Neural progenitor cell (in vitro differentiated cells): ENCODE results near the gene INSRR. TPM values are rescaled to one million over a fixed set of nuclear protein-coding genes. Genes with fewer than 3 reads are reported as not detected.

Source experiments
- DNase-seq: peaks from one replicate; pipeline ENCODE4 v3.0.0-alpha.2; 2016; ENCODE audit warnings: low spot score
- H2AFZ ChIP-seq: fragments of 200-600 bp; sonication (generic); replicated peaks from 2 replicates; pipeline ENCODE4 v1.6.1; 2016; ENCODE audit warnings: antibody characterized with exemption
- H3F3A ChIP-seq: fragments of 200-600 bp; sonication (generic); 2 replicates; pipeline ENCODE4 v1.6.1; 2016; ENCODE audit warnings: antibody characterized with exemption, low read depth
- H3K27ac ChIP-seq: fragments of 200-600 bp; sonication (generic); 2 replicates; pipeline ENCODE4 v1.5.1; 2016; ENCODE audit warnings: mild to moderate bottlenecking
- H3K27me3 ChIP-seq: fragments of 200-600 bp; sonication (generic); 2 replicates; pipeline ENCODE4 v1.6.1; 2016; ENCODE audit warnings: mild to moderate bottlenecking, moderate library complexity
- H3K36me3 ChIP-seq: fragments of 200-600 bp; sonication (generic); 2 replicates; pipeline ENCODE4 v1.5.1; 2016
- H3K4me1 ChIP-seq: fragments of 200-600 bp; sonication (generic); 2 replicates; pipeline ENCODE4 v1.6.1; 2016; ENCODE audit warnings: mixed run types
- H3K4me2 ChIP-seq: fragments of 200-600 bp; sonication (generic); 2 replicates; pipeline ENCODE4 v1.6.1; 2016
- H3K4me3 ChIP-seq: fragments of 200-600 bp; sonication (generic); 2 replicates; pipeline ENCODE4 v1.5.1; 2016
- H3K79me2 ChIP-seq: fragments of 200-600 bp; sonication (generic); 2 replicates; pipeline ENCODE4 v1.6.1; 2016; ENCODE audit warnings: low read depth
- H3K9ac ChIP-seq: fragments of 200-600 bp; sonication (generic); 2 replicates; pipeline ENCODE4 v1.6.1; 2016
- H3K9me3 ChIP-seq: fragments of 200-600 bp; sonication (generic); 2 replicates; pipeline ENCODE4 v1.5.1; 2016; ENCODE audit warnings: low read depth
- H4K20me1 ChIP-seq: fragments of 200-600 bp; sonication (generic); 2 replicates; pipeline ENCODE4 v1.6.1; 2016; ENCODE audit warnings: low read depth
- H3K27ac Mint-ChIP-seq: 3 replicates; pipeline ENCODE4 v1.8.0; 2021; ENCODE audit warnings: mixed read lengths
- H3K27me3 Mint-ChIP-seq: 2 replicates; pipeline ENCODE4 v1.8.0; 2022; ENCODE audit warnings: low read depth, mild to moderate bottlenecking, inconsistent platforms, moderate library complexity, mixed read lengths; ENCODE audit not compliant: insufficient read depth
- H3K36me3 Mint-ChIP-seq: 3 replicates; pipeline ENCODE4 v1.8.0; 2021; ENCODE audit warnings: mixed read lengths
- H3K4me1 Mint-ChIP-seq: 3 replicates; pipeline ENCODE4 v1.8.0; 2021; ENCODE audit warnings: mixed read lengths
- H3K4me3 Mint-ChIP-seq: 3 replicates; pipeline ENCODE4 v1.8.0; 2021; ENCODE audit warnings: mild to moderate bottlenecking, moderate library complexity, mixed read lengths
- H3K9me3 Mint-ChIP-seq: 3 replicates; pipeline ENCODE4 v1.8.0; 2020; ENCODE audit warnings: mixed read lengths
- CTCF ChIP-seq: fragments of 200-600 bp; sonication (generic); IDR thresholded peaks from 2 replicates; pipeline ENCODE4 v1.5.1; 2017; ENCODE audit warnings: antibody characterized with exemption, mild to moderate bottlenecking
- EZH2 ChIP-seq: fragments of 200-600 bp; sonication (generic); IDR thresholded peaks from 2 replicates; pipeline ENCODE4 v1.6.1; 2017; ENCODE audit warnings: antibody characterized with exemption, mild to moderate bottlenecking, moderate library complexity
- EZH2phosphoT487 ChIP-seq: fragments of 200-600 bp; sonication (generic); IDR thresholded peaks from 2 replicates; pipeline ENCODE4 v1.6.1; 2017; ENCODE audit warnings: antibody characterized with exemption
- total RNA-seq: library from RNA; depleted of rRNA; stranded (reverse); fragments of >200 nt; gene quantifications from 2 replicates; pipeline ENCODE4 v1.2.3, GENCODE V29; 2015; ENCODE audit warnings: low replicate concordance

The INSRR gene
- total RNA-seq, 1 donor from 2014 or later, result not detected

GRCh38 chr1:156806512-156807440 is 52.1 kb downstream of the INSRR start:
- no peaks in the 10 kb centered on the region for H3K9me3 ChIP-seq
- H3K79me2 ChIP-seq, result no peaks in the 10 kb centered on the region
- no peaks in the 10 kb centered on the region for H3K36me3 ChIP-seq
- H3K4me1 Mint-ChIP-seq, result peaks cover 41% of the 10 kb centered on the region
- H2AFZ ChIP-seq, result no peak overlapping the region
- H3K4me1 ChIP-seq, result peaks cover 21% of the 10 kb centered on the region
- H3K27me3 ChIP-seq, result peaks cover 8% of the 10 kb centered on the region
- no peak for TF ChIP-seq EZH2
- no peak for TF ChIP-seq CTCF
- no peak for TF ChIP-seq EZH2phosphoT487
- peaks cover 2% of the 10 kb centered on the region for H3K36me3 Mint-ChIP-seq
- H3K4me3 Mint-ChIP-seq, result no peak overlapping the region
- H3K27ac Mint-ChIP-seq, result no peak overlapping the region
- H3K27me3 Mint-ChIP-seq, result peaks cover 8% of the 10 kb centered on the region
- no peak overlapping the region for H3K9ac ChIP-seq
- no peak overlapping the region for H3K4me2 ChIP-seq
- no peak overlapping the region for H3K4me3 ChIP-seq
- no peaks in the 10 kb centered on the region for H4K20me1 ChIP-seq
- no peak overlapping the region for H3K27ac ChIP-seq
- peaks cover 8% of the 10 kb centered on the region for H3F3A ChIP-seq
- H3K9me3 Mint-ChIP-seq, result no peaks in the 10 kb centered on the region
- no peak for DNase-seq

DNA sequence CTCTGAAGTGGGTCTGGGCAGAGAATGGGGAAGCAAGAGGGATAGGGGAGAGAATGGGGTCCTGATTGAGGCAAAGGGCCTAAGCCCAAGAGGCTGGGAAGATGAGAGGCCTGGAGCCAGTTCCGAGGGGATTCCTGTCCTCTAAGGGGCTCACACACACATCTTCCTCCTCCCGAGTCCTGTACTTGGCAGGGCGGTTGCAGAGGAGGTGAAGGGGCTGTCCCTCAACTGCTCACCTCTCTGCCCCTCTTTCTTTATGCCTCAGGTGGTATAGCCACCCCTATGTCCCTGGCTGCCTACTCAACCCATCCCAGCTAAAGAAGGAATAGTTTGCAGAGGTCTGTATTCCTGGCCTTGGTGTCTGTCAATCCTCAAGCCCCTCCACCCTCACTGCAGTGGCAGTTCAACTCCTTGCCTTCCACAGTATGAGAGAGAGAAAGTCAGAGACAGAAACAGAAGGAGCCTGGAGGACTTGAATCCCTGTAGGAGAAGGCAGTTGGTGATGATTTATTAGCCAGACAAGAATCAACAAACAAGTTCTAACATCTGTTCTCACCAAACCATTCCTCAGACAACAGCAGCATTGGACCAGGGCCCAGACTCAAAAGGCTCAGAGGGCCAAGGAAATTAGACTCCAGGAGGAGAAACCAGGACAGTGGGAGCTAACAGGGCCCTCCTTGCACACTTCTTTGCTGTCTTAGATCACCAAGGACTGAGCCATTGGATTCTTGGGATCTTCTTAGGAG is 53.0 kb downstream of the INSRR start:
- Histone ChIP-seq H3K4me2 (no peak overlapping the region), H3K79me2 (no peaks in the 10 kb centered on the region), H3K36me3 (no peaks in the 10 kb centered on the region), H2AFZ (no peak overlapping the region), H3K9me3 (no peaks in the 10 kb centered on the region), H3K9ac (no peak overlapping the region), H4K20me1 (no peaks in the 10 kb centered on the region), H3F3A (peaks cover 8% of the 10 kb centered on the region), H3K4me1 (peaks cover 21% of the 10 kb centered on the region), H3K4me3 (no peak overlapping the region), H3K27ac (no peak overlapping the region), H3K27me3 (peaks cover under 1% of the 10 kb centered on the region)
- no peak for DNase-seq
- no peak overlapping the region for H3K4me3 Mint-ChIP-seq
- H3K27me3 Mint-ChIP-seq, result peaks cover 8% of the 10 kb centered on the region
- no peaks in the 10 kb centered on the region for H3K9me3 Mint-ChIP-seq
- H3K36me3 Mint-ChIP-seq, result peaks cover 10% of the 10 kb centered on the region
- peaks cover 36% of the 10 kb centered on the region for H3K4me1 Mint-ChIP-seq
- TF ChIP-seq EZH2 (no peak), CTCF (no peak), EZH2phosphoT487 (no peak)
- peak overlapping the region; percentile 49 for H3K27ac Mint-ChIP-seq

DNA sequence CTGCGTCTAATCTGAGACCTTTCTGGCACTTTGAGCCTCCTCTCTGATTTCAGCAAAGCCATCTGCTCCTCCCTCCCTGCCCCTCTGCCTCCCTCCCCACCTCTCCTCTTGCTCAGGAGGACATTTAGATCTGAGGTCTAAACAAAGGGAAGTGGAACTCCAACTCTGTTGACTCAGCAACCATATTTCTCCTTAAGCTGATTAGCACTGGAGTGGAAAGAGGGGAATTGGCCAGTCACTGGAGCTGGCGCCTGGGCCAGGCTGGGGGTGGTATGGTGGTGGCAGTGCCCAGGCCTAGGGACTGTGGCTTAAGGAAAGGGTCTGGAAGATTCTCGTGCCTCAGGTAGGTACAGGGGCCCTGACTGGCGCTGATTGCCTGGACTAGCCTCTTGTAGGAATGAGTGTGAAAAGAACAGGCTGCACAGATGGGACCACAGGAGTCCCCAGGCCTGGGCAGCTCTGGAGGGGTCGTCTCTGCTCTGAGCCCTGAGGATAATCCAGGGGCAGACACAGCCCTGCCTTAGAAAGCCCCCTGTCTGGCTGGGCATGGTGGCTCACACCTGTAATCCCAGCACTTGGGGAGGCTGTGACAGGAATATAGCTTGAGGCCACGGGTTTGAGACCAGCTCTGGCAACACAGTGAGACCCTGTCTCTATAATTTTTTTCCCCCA is 54.2 kb downstream of the INSRR start:
- Histone ChIP-seq H3K9ac (no peak overlapping the region), H4K20me1 (no peaks in the 10 kb centered on the region), H3K79me2 (no peaks in the 10 kb centered on the region), H3K36me3 (no peaks in the 10 kb centered on the region), H3K4me3 (no peak overlapping the region), H3K27me3 (no peaks in the 10 kb centered on the region), H3K9me3 (no peaks in the 10 kb centered on the region), H3K4me1 (peaks cover 21% of the 10 kb centered on the region), H3F3A (peaks cover 8% of the 10 kb centered on the region), H3K27ac (peak overlapping the region; percentile 50), H3K4me2 (peak overlapping the region; percentile 58), H2AFZ (no peak overlapping the region)
- H3K36me3 Mint-ChIP-seq, result peaks cover 13% of the 10 kb centered on the region
- peak overlapping the region; percentile 3 for H3K4me3 Mint-ChIP-seq
- peak; percentile 62 for DNase-seq
- H3K27ac Mint-ChIP-seq, result peak overlapping the region; percentile 53
- TF ChIP-seq EZH2 (no peak), CTCF (no peak), EZH2phosphoT487 (no peak)
- H3K27me3 Mint-ChIP-seq, result peaks cover 6% of the 10 kb centered on the region
- H3K4me1 Mint-ChIP-seq, result peaks cover 34% of the 10 kb centered on the region
- H3K9me3 Mint-ChIP-seq, result no peaks in the 10 kb centered on the region
